Embryonic facial prominence (tissue), 1 donor: ENCODE measurements around the gene TNFAIP2.

ENCODE experiments used
- DNase-seq: peaks from one replicate; pipeline ENCODE4 v3.0.0-alpha.2; 2016; ENCODE audit errors: extremely low spot score

Gene TNFAIP2

GRCh38 chr14:103122585-103122946 is 695 bp upstream of the TNFAIP2 start:
- DNase-seq = no peak

GRCh38 chr14:103123634-103124500 is 606 bp downstream of the TNFAIP2 start:
- no peak for DNase-seq

GRCh38 chr14:103124501-103125001 is 1.3 kb downstream of the TNFAIP2 start:
- no peak for DNase-seq

GRCh38 chr14:103125098-103126070 is 2.1 kb downstream of the TNFAIP2 start:
- no peak for DNase-seq

GRCh38 chr14:103126088-103126872 is 3.0 kb downstream of the TNFAIP2 start:
- no peak for DNase-seq

- DNase-seq = no peak
These were observed 3.6 kb downstream of the TNFAIP2 start for GRCh38 chr14:103126873-103127304.

GRCh38 chr14:103127356-103127755 is 4.1 kb downstream of the TNFAIP2 start:
- DNase-seq = no peak

GRCh38 chr14:103127861-103128598 is 4.8 kb downstream of the TNFAIP2 start:
- DNase-seq = no peak

GRCh38 chr14:103128631-103129300 is 5.5 kb downstream of the TNFAIP2 start:
- DNase-seq = no peak

GRCh38 chr14:103129301-103130016 is 6.2 kb downstream of the TNFAIP2 start:
- DNase-seq = no peak

- no peak for DNase-seq
These were observed 6.9 kb downstream of the TNFAIP2 start for GRCh38 chr14:103130017-103130764.

GRCh38 chr14:103130965-103131364 is 7.7 kb downstream of the TNFAIP2 start:
- DNase-seq = no peak

GRCh38 chr14:103131580-103131979 is 8.3 kb downstream of the TNFAIP2 start:
- DNase-seq = no peak

GRCh38 chr14:103132381-103133209 is 9.3 kb downstream of the TNFAIP2 start:
- no peak for DNase-seq

GRCh38 chr14:103133210-103134140 is 10.2 kb downstream of the TNFAIP2 start:
- DNase-seq = no peak

- DNase-seq = no peak
These were observed 11.1 kb downstream of the TNFAIP2 start for GRCh38 chr14:103134405-103134804.

- DNase-seq = no peak
These were observed 11.7 kb downstream of the TNFAIP2 start for GRCh38 chr14:103134919-103135318.
